RWPE2 (cell line): ENCODE measurements around the gene TMEM89.

ENCODE experiments used
- ATAC-seq: fragments of 200-7000 bp; cut with Tn5 transposase; 3 replicates; pipeline ENCODE4 v1.9.1; 2021; ENCODE audit warnings: low read depth
- DNase-seq: peaks from one replicate; pipeline ENCODE4 v3.0.0-alpha.2; 2020; ENCODE audit warnings: low spot score
- H3K27ac ChIP-seq: fragments of 450-650 bp; 2 replicates; pipeline ENCODE4 v1.5.1; 2017; ENCODE audit warnings: mild to moderate bottlenecking; ENCODE audit not compliant: poor library complexity, severe bottlenecking
- H3K27me3 ChIP-seq: fragments of 250-450 bp; sonication (Bioruptor Pico); 2 replicates; pipeline ENCODE4 v1.5.1; 2021; ENCODE audit warnings: mild to moderate bottlenecking, moderate library complexity; ENCODE audit not compliant: insufficient read depth, poor library complexity, severe bottlenecking
- H3K36me3 ChIP-seq: fragments of 250-450 bp; sonication (Bioruptor Pico); 2 replicates; pipeline ENCODE4 v1.5.1; 2020; ENCODE audit warnings: low read depth, mild to moderate bottlenecking, moderate library complexity
- H3K4me1 ChIP-seq: fragments of 250-450 bp; sonication (Bioruptor Pico); 2 replicates; pipeline ENCODE4 v1.5.1; 2021; ENCODE audit warnings: mild to moderate bottlenecking, moderate library complexity; ENCODE audit not compliant: insufficient read depth, poor library complexity, severe bottlenecking
- H3K4me3 ChIP-seq: fragments of 250-450 bp; sonication (Bioruptor Pico); 2 replicates; pipeline ENCODE4 v1.5.1; 2021; ENCODE audit warnings: mild to moderate bottlenecking, moderate library complexity; ENCODE audit not compliant: severe bottlenecking
- H3K9me3 ChIP-seq: fragments of 250-450 bp; sonication (Bioruptor Pico); 2 replicates; pipeline ENCODE4 v1.5.1; 2021; ENCODE audit warnings: mild to moderate bottlenecking, moderate library complexity; ENCODE audit not compliant: severe bottlenecking
- TF ChIP-seq, protein P1 (sequence below): fragments of 450-650 bp; IDR thresholded peaks from one replicate; pipeline ENCODE4 v1.5.1; 2017; ENCODE audit warnings: mild to moderate bottlenecking, moderate library complexity; ENCODE audit not compliant: poor library complexity, severe bottlenecking

TMEM89 gene

DNA sequence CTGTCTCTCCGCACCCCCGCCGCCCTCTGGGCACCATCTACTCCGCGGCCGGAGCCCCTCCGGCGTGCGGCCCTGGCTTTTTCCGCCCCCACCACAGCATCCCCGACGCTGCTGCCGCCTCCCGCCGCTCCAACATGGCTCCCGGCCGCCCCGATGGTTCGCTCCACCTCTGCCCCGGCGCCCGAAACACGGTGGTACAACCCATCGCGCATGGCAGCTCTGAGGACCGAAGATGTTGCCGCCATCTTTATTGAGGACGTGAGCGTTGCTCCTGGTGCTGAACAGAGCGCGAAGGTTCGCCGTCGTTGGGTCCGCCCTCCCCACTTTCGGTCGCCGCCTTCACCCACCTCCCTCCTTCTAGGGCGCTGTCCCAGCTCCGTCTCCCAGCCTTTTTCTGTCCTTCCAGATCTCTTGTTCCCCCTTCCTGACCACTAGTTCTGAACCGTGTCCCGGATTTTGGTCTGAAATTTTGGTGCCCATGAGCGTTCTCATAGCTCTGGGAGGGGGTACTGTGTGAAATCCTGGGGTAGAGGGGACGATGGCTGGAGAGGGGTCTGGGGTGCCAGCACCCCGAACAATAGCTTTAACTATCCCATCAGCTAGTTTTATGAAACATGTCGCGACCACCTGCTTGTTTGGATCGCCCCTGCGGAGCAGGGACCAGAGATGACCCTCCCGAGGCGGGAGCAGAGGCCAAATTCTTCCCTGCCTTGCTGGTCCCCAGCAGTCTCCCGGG is 41.4 kb upstream of the TMEM89 start, which contains the start of gene CELSR3:
Gene CELSR3 (minus strand): TSS at position 134 of the 736 bp plus-strand sequence. CDS start 252 bp downstream, outside the sequence.
- Histone ChIP-seq H3K9me3 (no peaks in the 10 kb centered on the region), H3K27me3 (no peaks in the 10 kb centered on the region), H3K27ac (peak within 1 kb of the TSS; percentile 88), H3K4me1 (no peaks in the 10 kb centered on the region), H3K4me3 (peak within 1 kb of the TSS; percentile 43), H3K36me3 (no peaks in the 10 kb centered on the region)
- DNase-seq (peak; percentile 93), ATAC-seq (peak; percentile 52)
- TF ChIP-seq, protein P1, sequence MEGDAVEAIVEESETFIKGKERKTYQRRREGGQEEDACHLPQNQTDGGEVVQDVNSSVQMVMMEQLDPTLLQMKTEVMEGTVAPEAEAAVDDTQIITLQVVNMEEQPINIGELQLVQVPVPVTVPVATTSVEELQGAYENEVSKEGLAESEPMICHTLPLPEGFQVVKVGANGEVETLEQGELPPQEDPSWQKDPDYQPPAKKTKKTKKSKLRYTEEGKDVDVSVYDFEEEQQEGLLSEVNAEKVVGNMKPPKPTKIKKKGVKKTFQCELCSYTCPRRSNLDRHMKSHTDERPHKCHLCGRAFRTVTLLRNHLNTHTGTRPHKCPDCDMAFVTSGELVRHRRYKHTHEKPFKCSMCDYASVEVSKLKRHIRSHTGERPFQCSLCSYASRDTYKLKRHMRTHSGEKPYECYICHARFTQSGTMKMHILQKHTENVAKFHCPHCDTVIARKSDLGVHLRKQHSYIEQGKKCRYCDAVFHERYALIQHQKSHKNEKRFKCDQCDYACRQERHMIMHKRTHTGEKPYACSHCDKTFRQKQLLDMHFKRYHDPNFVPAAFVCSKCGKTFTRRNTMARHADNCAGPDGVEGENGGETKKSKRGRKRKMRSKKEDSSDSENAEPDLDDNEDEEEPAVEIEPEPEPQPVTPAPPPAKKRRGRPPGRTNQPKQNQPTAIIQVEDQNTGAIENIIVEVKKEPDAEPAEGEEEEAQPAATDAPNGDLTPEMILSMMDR, result no peak

DNA sequence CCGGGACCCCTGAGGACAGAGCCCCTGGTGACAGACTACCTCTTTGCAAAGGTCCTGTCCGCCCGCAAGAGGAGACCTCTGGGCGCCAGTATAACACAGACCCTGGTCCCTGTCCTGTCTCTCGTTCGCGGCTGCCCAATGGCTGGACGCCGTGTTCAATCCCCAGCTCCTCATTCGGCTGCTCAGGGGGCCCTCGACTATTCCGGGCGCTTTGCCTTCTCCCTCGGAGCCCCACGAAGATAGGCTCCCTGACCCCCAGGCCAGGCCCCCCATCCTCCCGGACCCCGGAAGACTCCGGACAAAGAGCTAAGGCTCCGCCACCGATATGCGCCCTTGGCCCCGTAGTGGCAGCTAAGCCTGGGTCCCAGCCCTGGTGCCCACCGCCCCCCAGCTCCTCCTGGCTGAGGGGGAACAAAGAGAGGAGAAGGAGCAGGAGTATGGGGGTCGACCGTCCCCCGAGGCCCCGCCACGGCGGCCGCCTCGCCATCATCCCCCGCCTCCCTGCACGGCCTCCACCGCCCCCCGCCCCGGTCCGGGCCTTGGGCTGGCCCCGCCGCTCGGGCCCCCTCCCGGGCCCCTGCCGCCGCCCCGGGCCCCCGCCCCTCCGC is 40.7 kb upstream of the TMEM89 start:
- Histone ChIP-seq H3K27ac (peak overlapping the region; percentile 88), H3K9me3 (no peaks in the 10 kb centered on the region), H3K27me3 (no peaks in the 10 kb centered on the region), H3K36me3 (no peaks in the 10 kb centered on the region), H3K4me1 (no peaks in the 10 kb centered on the region), H3K4me3 (peak overlapping the region; percentile 43)
- DNase-seq (no peak), ATAC-seq (no peak)
- TF ChIP-seq, protein P1, result no peak

DNA sequence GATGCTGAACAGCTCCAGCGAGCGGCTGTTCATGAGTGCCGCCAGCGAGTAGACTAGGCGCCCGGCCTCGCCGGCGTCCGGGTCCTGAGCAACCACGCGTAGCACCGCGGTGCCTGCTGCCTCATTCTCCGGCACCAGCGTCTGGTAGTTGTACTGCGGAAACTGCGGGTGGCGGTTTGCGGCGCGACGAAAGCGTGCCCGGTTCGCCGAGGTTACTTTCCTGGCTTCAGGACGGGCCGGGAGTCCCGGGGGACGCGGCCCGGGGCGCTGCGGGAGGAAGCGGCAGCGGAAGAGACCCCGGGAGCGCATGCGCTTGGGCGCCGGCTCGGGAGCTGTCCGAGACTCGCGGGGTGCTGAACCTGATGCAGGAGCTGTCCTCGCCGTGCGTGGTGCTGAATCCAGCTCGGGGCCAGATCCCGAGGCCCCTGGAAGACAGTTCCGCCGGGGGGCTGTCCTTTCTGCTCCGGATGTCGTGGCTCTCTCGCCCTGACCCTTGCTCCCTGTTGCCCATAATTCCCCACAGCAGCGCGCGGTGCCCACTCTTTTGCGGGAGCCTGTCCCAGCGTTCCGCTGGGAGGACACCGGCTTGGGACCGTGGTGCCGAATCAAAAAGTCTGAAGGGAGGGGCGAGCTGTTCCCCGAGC is 40.1 kb upstream of the TMEM89 start:
- no peaks in the 10 kb centered on the region for H3K36me3 ChIP-seq
- H3K9me3 ChIP-seq, result no peaks in the 10 kb centered on the region
- no peak overlapping the region for H3K27ac ChIP-seq
- no peak for ATAC-seq
- no peak for DNase-seq
- H3K27me3 ChIP-seq, result no peaks in the 10 kb centered on the region
- no peaks in the 10 kb centered on the region for H3K4me1 ChIP-seq
- TF ChIP-seq, protein P1, result no peak
- H3K4me3 ChIP-seq, result peak overlapping the region; percentile 43

DNA sequence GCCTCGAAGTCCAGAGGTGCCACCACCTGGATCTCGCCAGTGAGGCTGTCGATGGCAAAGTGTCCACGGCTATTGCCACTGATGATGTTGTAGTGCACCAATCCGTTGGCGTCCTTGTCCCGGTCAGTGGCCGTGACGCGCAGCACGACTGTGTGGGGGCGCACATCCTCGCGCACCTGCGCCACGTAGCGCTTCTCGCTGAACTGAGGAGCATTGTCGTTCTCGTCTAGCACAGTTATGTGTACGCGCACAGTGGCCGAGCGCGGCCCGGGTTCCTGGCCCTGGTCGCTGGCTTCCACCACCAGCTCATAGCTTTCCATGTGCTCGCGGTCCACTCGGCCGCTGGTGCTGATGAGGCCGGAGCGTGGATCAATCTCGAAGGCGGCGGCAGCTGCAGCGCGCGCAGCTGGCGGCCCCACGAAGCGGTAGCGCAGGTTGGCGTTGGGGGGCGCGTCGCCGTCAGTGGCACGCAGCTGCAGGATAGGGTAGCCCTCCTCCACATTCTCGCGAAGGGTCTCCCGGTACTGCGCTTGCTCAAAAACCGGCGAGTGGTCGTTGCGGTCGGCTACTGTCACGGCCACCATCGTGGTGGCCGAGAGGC is 39.3 kb upstream of the TMEM89 start:
- no peak for DNase-seq
- Histone ChIP-seq H3K4me1 (no peaks in the 10 kb centered on the region), H3K27me3 (no peaks in the 10 kb centered on the region), H3K4me3 (no peak overlapping the region), H3K36me3 (no peaks in the 10 kb centered on the region), H3K9me3 (no peaks in the 10 kb centered on the region), H3K27ac (no peak overlapping the region)
- TF ChIP-seq, protein P1, result no peak
- no peak for ATAC-seq
